GM12878 (cell line): Measurements from ENCODE around the gene INHBE.

Source experiments
- BHLHE40 ChIP-seq, 2 experiments: fragments of 450-650 bp in 1 of 2; IDR thresholded peaks; 2 replicates each; pipeline ENCODE4 v1.6.1; 2011 to 2017; ENCODE audit warnings: low read depth in 2 of 2, borderline replicate concordance in 1 of 2, improper control_type of control experiment in 1 of 2, low read length in 1 of 2, mild to moderate bottlenecking in 1 of 2
- POLR2A ChIP-seq: IDR thresholded peaks from 2 replicates; pipeline ENCODE4 v1.6.1; 2011; ENCODE audit warnings: low read depth, mild to moderate bottlenecking, low read length
- POLR2AphosphoS2 ChIP-seq: IDR thresholded peaks from 2 replicates; pipeline ENCODE4 v1.6.1; 2011; ENCODE audit warnings: low read depth, mild to moderate bottlenecking, low read length, improper control_type of control experiment, moderate library complexity
- POLR2AphosphoS5 ChIP-seq: IDR thresholded peaks from 2 replicates; pipeline ENCODE4 v1.6.1; 2011; ENCODE audit warnings: mild to moderate bottlenecking, low read length, inconsistent platforms
- SUPT20H ChIP-seq: IDR thresholded peaks from 2 replicates; pipeline ENCODE4 v1.6.1; 2011; ENCODE audit warnings: low read depth, mild to moderate bottlenecking, low read length, moderate library complexity, borderline replicate concordance; ENCODE audit not compliant: control insufficient read depth
- TAF1 ChIP-seq: IDR thresholded peaks from 2 replicates; pipeline ENCODE4 v1.6.1; 2011; ENCODE audit warnings: mild to moderate bottlenecking, low read depth, low read length, borderline replicate concordance
- TCF12 ChIP-seq: IDR thresholded peaks from 2 replicates; pipeline ENCODE4 v1.6.1; 2011; ENCODE audit warnings: low read depth, mild to moderate bottlenecking, low read length
- ZNF217 ChIP-seq: fragments of 450-650 bp; IDR thresholded peaks from 2 replicates; pipeline ENCODE4 v1.6.1; 2017; ENCODE audit warnings: antibody characterized with exemption, mild to moderate bottlenecking
- TF ChIP-seq, protein P1 (sequence below), 3 experiments: IDR thresholded peaks in 2 of 3; conservative IDR thresholded peaks in 1 of 3; 2 replicates each; pipeline ENCODE4 v1.5.1; 2011; ENCODE audit warnings: low read depth in 3 of 3, low read length in 3 of 3, mild to moderate bottlenecking in 3 of 3, control low read depth in 2 of 3, moderate library complexity in 2 of 3, inconsistent platforms in 1 of 3, mixed read lengths in 1 of 3; ENCODE audit not compliant: control insufficient read depth in 2 of 3, insufficient read depth in 1 of 3; ENCODE audit errors: extremely low read depth in 1 of 3
- TF ChIP-seq, protein P2 (sequence below): IDR thresholded peaks from 2 replicates; pipeline ENCODE4 v1.6.1; 2012; ENCODE audit warnings: low read depth, low read length, improper control_type of control experiment

DNA sequence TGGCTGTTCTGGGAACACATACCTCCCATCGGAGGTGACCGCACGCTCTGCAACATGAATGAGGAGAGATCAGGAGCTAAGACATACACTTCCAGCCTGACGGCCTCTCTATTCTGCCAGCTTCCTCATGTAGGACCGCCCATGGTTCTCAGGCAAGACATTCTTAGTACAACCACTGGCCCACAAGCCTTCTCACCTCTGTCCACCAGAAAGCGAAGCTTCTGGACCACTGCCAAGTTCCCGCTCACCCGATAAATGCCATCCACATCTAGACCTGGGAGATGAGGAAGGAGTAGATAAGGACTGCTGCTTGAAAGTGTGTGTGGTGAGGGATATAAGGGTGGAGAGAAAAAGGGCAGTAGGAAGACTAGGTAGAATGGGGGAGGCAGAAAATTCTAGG lies 19.3 kb downstream of the INHBE start:
- TF ChIP-seq POLR2A (no peak), POLR2AphosphoS2 (no peak), TAF1 (no peak), TCF12 (no peak), POLR2AphosphoS5 (no peak), ZNF217 (no peak), BHLHE40 (IDR thresholded peaks at IDR 0.05; ENCODE audit: borderline replicate concordance in 1 of 2, low read depth in 2 of 2, low read length in 1 of 2) (no peak), SUPT20H (no peak)
- TF ChIP-seq, protein P1, sequence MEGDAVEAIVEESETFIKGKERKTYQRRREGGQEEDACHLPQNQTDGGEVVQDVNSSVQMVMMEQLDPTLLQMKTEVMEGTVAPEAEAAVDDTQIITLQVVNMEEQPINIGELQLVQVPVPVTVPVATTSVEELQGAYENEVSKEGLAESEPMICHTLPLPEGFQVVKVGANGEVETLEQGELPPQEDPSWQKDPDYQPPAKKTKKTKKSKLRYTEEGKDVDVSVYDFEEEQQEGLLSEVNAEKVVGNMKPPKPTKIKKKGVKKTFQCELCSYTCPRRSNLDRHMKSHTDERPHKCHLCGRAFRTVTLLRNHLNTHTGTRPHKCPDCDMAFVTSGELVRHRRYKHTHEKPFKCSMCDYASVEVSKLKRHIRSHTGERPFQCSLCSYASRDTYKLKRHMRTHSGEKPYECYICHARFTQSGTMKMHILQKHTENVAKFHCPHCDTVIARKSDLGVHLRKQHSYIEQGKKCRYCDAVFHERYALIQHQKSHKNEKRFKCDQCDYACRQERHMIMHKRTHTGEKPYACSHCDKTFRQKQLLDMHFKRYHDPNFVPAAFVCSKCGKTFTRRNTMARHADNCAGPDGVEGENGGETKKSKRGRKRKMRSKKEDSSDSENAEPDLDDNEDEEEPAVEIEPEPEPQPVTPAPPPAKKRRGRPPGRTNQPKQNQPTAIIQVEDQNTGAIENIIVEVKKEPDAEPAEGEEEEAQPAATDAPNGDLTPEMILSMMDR (IDR thresholded peaks at IDR 0.05 in 2 of 3, conservative IDR thresholded peaks at IDR 0.05 in 1 of 3; ENCODE audit: control insufficient read depth in 2 of 3, extremely low read depth in 1 of 3, insufficient read depth in 1 of 3, low read depth in 3 of 3, low read length in 3 of 3), result no peak
- TF ChIP-seq, protein P2, sequence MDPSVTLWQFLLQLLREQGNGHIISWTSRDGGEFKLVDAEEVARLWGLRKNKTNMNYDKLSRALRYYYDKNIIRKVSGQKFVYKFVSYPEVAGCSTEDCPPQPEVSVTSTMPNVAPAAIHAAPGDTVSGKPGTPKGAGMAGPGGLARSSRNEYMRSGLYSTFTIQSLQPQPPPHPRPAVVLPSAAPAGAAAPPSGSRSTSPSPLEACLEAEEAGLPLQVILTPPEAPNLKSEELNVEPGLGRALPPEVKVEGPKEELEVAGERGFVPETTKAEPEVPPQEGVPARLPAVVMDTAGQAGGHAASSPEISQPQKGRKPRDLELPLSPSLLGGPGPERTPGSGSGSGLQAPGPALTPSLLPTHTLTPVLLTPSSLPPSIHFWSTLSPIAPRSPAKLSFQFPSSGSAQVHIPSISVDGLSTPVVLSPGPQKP, result no peak
